GM12878 (cell line): ENCODE results near the gene OPCML. TPM values are rescaled to one million over a fixed set of nuclear protein-coding genes. Genes with fewer than 3 reads are reported as not detected.

Experiments used
- ATAC-seq: fragments of 200-7000 bp; cut with Tn5 transposase; 3 replicates; pipeline ENCODE4 v1.9.1; 2020; ENCODE audit warnings: mild to moderate bottlenecking, moderate library complexity
- BruUV-seq: library from RNA; stranded (reverse); fragments of 400-500 nt; replicated peaks from 2 replicates; lab custom pipeline; 2021; lab: Mats Ljungman, UMichigan
- CTCF ChIA-PET: fragments of 300-600 bp; sonication (Branson Sonifier 250); formaldehyde crosslinking; extraction: SDS; loops from one replicate; lab custom pipeline; 2021; ENCODE audit warnings: inconsistent platforms; lab: Yijun Ruan, JAX
- POLR2A ChIA-PET: fragments of 350-600 bp; formaldehyde crosslinking; extraction: SDS; loops from one replicate; lab custom pipeline; 2021; ENCODE audit warnings: inconsistent platforms; lab: Charles Lee
- RAD21 ChIA-PET: fragments of 300-600 bp; sonication (Branson Sonifier 250); formaldehyde crosslinking; loops from one replicate; lab custom pipeline; 2023; ENCODE audit warnings: antibody characterized with exemption; ENCODE audit not compliant: unreplicated experiment; lab: Charles Lee
- SMC1A ChIA-PET: fragments of 300-600 bp; sonication (Branson Sonifier 250); formaldehyde crosslinking; loops from one replicate; lab custom pipeline; 2023; ENCODE audit not compliant: unreplicated experiment, uncharacterized antibody; lab: Charles Lee
- DNase-seq: peaks from one replicate; pipeline ENCODE4 v3.0.0-alpha.2; 2011; ENCODE audit warnings: low read depth, low spot score
- FAIRE-seq: peaks from 3 replicates; lab custom pipeline; 2011; peaks lifted over from hg19 to GRCh38; lab: Jason Lieb, UNC
- H2AFZ ChIP-seq: 2 replicates; pipeline ENCODE4 v1.6.0; 2011; ENCODE audit warnings: low read depth, low read length, control low read depth; ENCODE audit not compliant: control insufficient read depth
- H3K27ac ChIP-seq: 2 replicates; pipeline ENCODE4 v1.5.1; 2011; ENCODE audit warnings: control low read depth; ENCODE audit not compliant: control insufficient read depth, insufficient read depth
- H3K27me3 ChIP-seq, 2 experiments: replicated peaks in 1 of 2; 2 replicates each; pipeline versions ENCODE4 v1.6.0 to v1.6.1; 2011; ENCODE audit warnings: low read length in 1 of 2; ENCODE audit not compliant: control insufficient read depth in 2 of 2, insufficient read depth in 2 of 2
- H3K36me3 ChIP-seq, 2 experiments: 2 replicates each; pipeline ENCODE4 v1.5.1; 2011; ENCODE audit warnings: low read length in 1 of 2; ENCODE audit not compliant: control insufficient read depth in 2 of 2, insufficient read depth in 2 of 2
- H3K4me1 ChIP-seq: 2 replicates; pipeline ENCODE4 v1.6.1; 2011; ENCODE audit warnings: mild to moderate bottlenecking, low read length, moderate library complexity, mixed read lengths; ENCODE audit not compliant: control insufficient read depth, insufficient read depth
- H3K4me2 ChIP-seq: 2 replicates; pipeline ENCODE4 v1.6.0; 2011; ENCODE audit warnings: control low read depth; ENCODE audit not compliant: control insufficient read depth, insufficient read depth
- H3K4me3 ChIP-seq: fragments of 200-600 bp; sonication (generic); 2 replicates; pipeline ENCODE4 v1.5.1; 2016
- H3K79me2 ChIP-seq: 2 replicates; pipeline ENCODE4 v1.6.0; 2011; ENCODE audit warnings: low read length; ENCODE audit not compliant: control insufficient read depth, insufficient read depth
- H3K9ac ChIP-seq: 2 replicates; pipeline ENCODE4 v1.8.0; 2011; ENCODE audit warnings: low read length, control low read depth, mixed read lengths; ENCODE audit not compliant: control insufficient read depth, insufficient read depth
- H3K9me3 ChIP-seq: replicated peaks from 3 replicates; pipeline ENCODE4 v1.5.1; 2011; ENCODE audit warnings: mild to moderate bottlenecking, low read length; ENCODE audit not compliant: control insufficient read depth, insufficient read depth
- H4K20me1 ChIP-seq: 2 replicates; pipeline ENCODE4 v1.6.0; 2011; ENCODE audit not compliant: control insufficient read depth, insufficient read depth
- BCL3 ChIP-seq: IDR thresholded peaks from 2 replicates; pipeline ENCODE4 v1.6.1; 2011; ENCODE audit warnings: borderline replicate concordance, low read depth, mild to moderate bottlenecking, moderate library complexity, low read length; ENCODE audit not compliant: insufficient read depth, poor library complexity, severe bottlenecking
- GABPA ChIP-seq: IDR thresholded peaks from 2 replicates; pipeline ENCODE4 v1.6.1; 2014; ENCODE audit warnings: antibody characterized with exemption, low read depth, mild to moderate bottlenecking, inconsistent platforms
- HDAC2 ChIP-seq: fragments of 200-600 bp; sonication (generic); IDR thresholded peaks from 2 replicates; pipeline ENCODE4 v1.6.1; 2017
- IRF3 ChIP-seq: fragments of 450-650 bp; IDR thresholded peaks from 2 replicates; pipeline ENCODE4 v1.6.1; 2014; ENCODE audit warnings: mild to moderate bottlenecking
- MEF2A ChIP-seq: IDR thresholded peaks from 2 replicates; pipeline ENCODE4 v1.6.1; 2011; ENCODE audit warnings: low read depth, mild to moderate bottlenecking, low read length, moderate library complexity; ENCODE audit not compliant: insufficient read depth
- MTA2 ChIP-seq: fragments of 450-650 bp; IDR thresholded peaks from 2 replicates; pipeline ENCODE4 v1.6.1; 2016; ENCODE audit warnings: low read depth, mild to moderate bottlenecking, moderate library complexity
- RAD21 ChIP-seq: IDR thresholded peaks from 2 replicates; pipeline ENCODE4 v1.6.1; 2011; ENCODE audit warnings: mild to moderate bottlenecking, low read depth, low read length, moderate library complexity; ENCODE audit not compliant: insufficient read depth
- TAF1 ChIP-seq: IDR thresholded peaks from 2 replicates; pipeline ENCODE4 v1.6.1; 2011; ENCODE audit warnings: mild to moderate bottlenecking, low read depth, low read length, borderline replicate concordance
- ZBTB4 ChIP-seq: fragments of 450-650 bp; formaldehyde crosslinking; IDR thresholded peaks from 2 replicates; pipeline ENCODE4 v1.4.0; 2022; ENCODE audit warnings: mild to moderate bottlenecking, moderate library complexity
- ZNF274 ChIP-seq: IDR thresholded peaks from one replicate; pipeline ENCODE4 v1.8.0; 2011; ENCODE audit not compliant: insufficient read length, insufficient read depth
- ZNF384 ChIP-seq: IDR thresholded peaks from 2 replicates; pipeline ENCODE4 v1.6.1; 2012; ENCODE audit warnings: low read depth, mild to moderate bottlenecking, low read length, improper control_type of control experiment, borderline replicate concordance
- WGBS: methylation state at CpG from one replicate; pipeline ENCODE4 v1.1.6; 2016; ENCODE audit warnings: low lambda C conversion rate; ENCODE audit not compliant: insufficient replicate concordance, insufficient coverage; ENCODE audit errors: missing lambda C conversion rate; 5-methylcytosine and 5-hydroxymethylcytosine counted together
- in situ Hi-C: fragments of 300-500 bp; cut with MboI; formaldehyde crosslinking; loops from 9 replicates; pipeline ENCODE4 v1.14.3; 2018; ENCODE audit warnings: mixed read lengths
- intact Hi-C: fragments of 100-400 bp; cut with micrococcal nuclease; formaldehyde crosslinking; loops from one replicate; pipeline ENCODE4 v1.14.2; 2022; ENCODE audit not compliant: unreplicated experiment
- polyA plus RNA-seq, 11 experiments: library from polyadenylated mRNA; depleted of rRNA in 4 of 11; unstranded in 6 of 11; stranded (reverse) in 5 of 11; fragments of >200 nt; fragmentation: Nextera tagmentation in 4 of 11; fragmentation: Illumina TruSeq in 1 of 11; extraction: Ambion mirVana in 4 of 11; extraction: Trizol in 1 of 11; gene quantifications; 1 replicate in 1 of 11; 2 replicates in 10 of 11; pipeline versions ENCODE4 v1.2.1 to v1.2.3, GENCODE V29; 2011 to 2016; ENCODE audit warnings: inconsistent platforms in 2 of 11, missing spikeins in 2 of 11, low read depth in 1 of 11
- total RNA-seq, 4 experiments: library from RNA; depleted of rRNA in 3 of 4; stranded (reverse); fragments of >200 nt in 3 of 4; fragmentation: Illumina TruSeq in 1 of 4; extraction: Trizol in 1 of 4; gene quantifications; 2 replicates each; pipeline versions ENCODE4 v1.2.1 to v1.2.3, GENCODE V29; 2013 to 2021

Gene OPCML
- total and polyA plus RNA-seq, 10 of the 15 experiments (the other 5 are each of a cell fraction or from before 2014, with no cell fraction given): 0.84 TPM; not detected in 9

- Histone ChIP-seq H3K9me3 (no peaks in the 10 kb centered on the region), H3K4me3 (no peak overlapping the region), H3K27me3 (no peaks in the 10 kb centered on the region), H3K36me3 (no peaks in the 10 kb centered on the region), H2AFZ (no peak overlapping the region), H3K79me2 (no peaks in the 10 kb centered on the region), H3K9ac (no peak overlapping the region), H3K4me2 (no peak overlapping the region), H4K20me1 (no peaks in the 10 kb centered on the region), H3K4me1 (no peaks in the 10 kb centered on the region), H3K27ac (no peak overlapping the region)
- TF ChIP-seq TAF1 (no peak), GABPA (no peak), RAD21 (no peak)
- in situ Hi-C loops: no loop called here
- WGBS: 2% methylated on average over 7 of the region's 7 CpGs
- intact Hi-C loops: no loop called here
- FAIRE-seq (no peak), ATAC-seq (no peak), DNase-seq (no peak)
- ChIA-PET SMC1A (no interaction called here), RAD21 (no interaction called here), CTCF (no interaction called here), POLR2A (no interaction called here)
- BruUV-seq: no TSS peak
Observed at GRCh38 chr11:132681971-132682370, 850.3 kb downstream of the OPCML start.

- Histone ChIP-seq H3K9me3 (no peaks in the 10 kb centered on the region), H3K27me3 (no peaks in the 10 kb centered on the region), H3K36me3 (no peaks in the 10 kb centered on the region), H3K4me1 (no peaks in the 10 kb centered on the region), H3K79me2 (no peaks in the 10 kb centered on the region), H4K20me1 (no peaks in the 10 kb centered on the region), H3K4me3 (no peak overlapping the region), H2AFZ (no peak overlapping the region), H3K9ac (no peak overlapping the region), H3K27ac (no peak overlapping the region), H3K4me2 (no peak overlapping the region)
- in situ Hi-C loops (no loop called here), intact Hi-C loops (no loop called here)
- SMC1A ChIA-PET: no interaction called here
- BruUV-seq: no TSS peak
- POLR2A ChIA-PET: no interaction called here
- no peak for FAIRE-seq
- CTCF ChIA-PET: interaction anchor here (0.7 kb wide), 1 partner anchor 566 kb away, joined by 3 read pairs; no protein-coding TSS in a partner anchor
- DNase-seq: no peak
- WGBS: 35% methylated on average over 12 of the region's 12 CpGs
- RAD21 ChIA-PET: no interaction called here
- no peak for ATAC-seq
- TF ChIP-seq HDAC2: no peak
- TF ChIP-seq ZNF274: no peak
- no peak for TF ChIP-seq ZBTB4
- no peak for TF ChIP-seq MTA2
- TF ChIP-seq MEF2A: no peak
- TF ChIP-seq IRF3: no peak
- TF ChIP-seq BCL3: no peak
- no peak for TF ChIP-seq RAD21
- TF ChIP-seq ZNF384: no peak
Observed at GRCh38 chr11:132680584-132680983, 851.7 kb downstream of the OPCML start.
